ENCODE measurements around the gene SLC26A9. TPM values are rescaled to one million over a fixed set of nuclear protein-coding genes. Genes with fewer than 3 reads are reported as not detected.

The SLC26A9 gene
- total and polyA plus RNA-seq, 2 experiments from 2014 or later, result not detected

GRCh38 chr1:205880923-205881322 lies 62.3 kb downstream of the SLC26A9 start:
- no peak for ATAC-seq

GRCh38 chr1:205879974-205880373 lies 63.3 kb downstream of the SLC26A9 start:
- H4K20me1 ChIP-seq (replicated peaks; ENCODE audit: insufficient read depth), result no peaks in the 10 kb centered on the region
- H3K4me3 ChIP-seq, result no peak overlapping the region
- no peak for ATAC-seq
- no peak overlapping the region for H3K27ac Mint-ChIP-seq
- no peaks in the 10 kb centered on the region for H3K36me3 ChIP-seq (ENCODE audit: insufficient read depth)
- no peaks in the 10 kb centered on the region for H3K9me2 ChIP-seq (ENCODE audit: insufficient read depth)
- no peaks in the 10 kb centered on the region for H3K36me3 Mint-ChIP-seq (ENCODE audit: low read depth)
- H3F3A ChIP-seq (replicated peaks; ENCODE audit: low read depth), result no peaks in the 10 kb centered on the region
- no peaks in the 10 kb centered on the region for H3K4me1 Mint-ChIP-seq
- no peak overlapping the region for H2AFZ ChIP-seq
- H3K27me3 ChIP-seq (ENCODE audit: insufficient read depth), result no peaks in the 10 kb centered on the region
- no peak overlapping the region for H3K4me3 Mint-ChIP-seq
- DNase-seq (ENCODE audit: low spot score), result no peak
- H3K27ac ChIP-seq (ENCODE audit: low read depth), result no peak overlapping the region
- H3K4me1 ChIP-seq (ENCODE audit: insufficient read depth), result no peaks in the 10 kb centered on the region
- no peaks in the 10 kb centered on the region for H3K9me3 Mint-ChIP-seq
- H3K4me2 ChIP-seq, result no peak overlapping the region
- no peaks in the 10 kb centered on the region for H3K79me2 ChIP-seq (replicated peaks; ENCODE audit: insufficient read depth)
- H3K27me3 Mint-ChIP-seq (ENCODE audit: insufficient read depth, low read depth, poor library complexity), result no peaks in the 10 kb centered on the region
- TF ChIP-seq ETS1 (IDR thresholded peaks at IDR 0.05) (no peak), STAT1 (IDR thresholded peaks at IDR 0.05; ENCODE audit: unreplicated experiment) (no peak), CTCF (conservative IDR thresholded peaks at IDR 0.05; ENCODE audit: low read depth in 2 of 2) (no peak), ZNF462 (CRISPR knock-in tag; IDR thresholded peaks at IDR 0.05) (no peak), EZH2phosphoT487 (IDR thresholded peaks at IDR 0.05; ENCODE audit: unreplicated experiment) (no peak), NANOG (IDR thresholded peaks at IDR 0.05; ENCODE audit: borderline replicate concordance) (no peak), ZNF114 (CRISPR knock-in tag; IDR thresholded peaks at IDR 0.05) (no peak), ZNF331 (CRISPR knock-in tag; IDR thresholded peaks at IDR 0.05; ENCODE audit: low read depth) (no peak), JUNB (IDR thresholded peaks at IDR 0.05; ENCODE audit: unreplicated experiment) (no peak), POLR2AphosphoS5 (IDR thresholded peaks at IDR 0.05; ENCODE audit: low read depth) (no peak)

More at GRCh38 chr1:205880923-205881322, 62.3 kb downstream of the SLC26A9 start:
- no peaks in the 10 kb centered on the region for H4K20me1 ChIP-seq (replicated peaks; ENCODE audit: insufficient read depth)
- no peaks in the 10 kb centered on the region for H3F3A ChIP-seq (replicated peaks; ENCODE audit: low read depth)
- no peaks in the 10 kb centered on the region for H3K36me3 ChIP-seq (ENCODE audit: insufficient read depth)
- no peaks in the 10 kb centered on the region for H3K79me2 ChIP-seq (replicated peaks; ENCODE audit: insufficient read depth)
- H3K4me1 Mint-ChIP-seq, result no peaks in the 10 kb centered on the region
- no peaks in the 10 kb centered on the region for H3K9me2 ChIP-seq (ENCODE audit: insufficient read depth)
- no peaks in the 10 kb centered on the region for H3K36me3 Mint-ChIP-seq (ENCODE audit: low read depth)
- H3K27me3 ChIP-seq (ENCODE audit: insufficient read depth), result no peaks in the 10 kb centered on the region
- no peaks in the 10 kb centered on the region for H3K4me1 ChIP-seq (ENCODE audit: insufficient read depth)
- no peaks in the 10 kb centered on the region for H3K27me3 Mint-ChIP-seq (ENCODE audit: insufficient read depth, low read depth, poor library complexity)
- TF ChIP-seq JUNB (IDR thresholded peaks at IDR 0.05; ENCODE audit: unreplicated experiment), result no peak
- no peak for TF ChIP-seq NANOG (IDR thresholded peaks at IDR 0.05; ENCODE audit: borderline replicate concordance)
- no peak for TF ChIP-seq POLR2AphosphoS5 (IDR thresholded peaks at IDR 0.05; ENCODE audit: low read depth)
- no peak overlapping the region for H3K27ac ChIP-seq (ENCODE audit: low read depth)
- H3K4me2 ChIP-seq, result no peak overlapping the region
- no peak overlapping the region for H2AFZ ChIP-seq
- H3K4me3 Mint-ChIP-seq, result no peak overlapping the region
- H3K4me3 ChIP-seq, result no peak overlapping the region
- no peaks in the 10 kb centered on the region for H3K9me3 Mint-ChIP-seq
- DNase-seq (ENCODE audit: low spot score), result no peak
- H3K27ac Mint-ChIP-seq, result no peak overlapping the region

All from GM23338 (cell line).